ENCODE results near the gene RENBP. TPM values are rescaled to one million over a fixed set of nuclear protein-coding genes. Genes with fewer than 3 reads are reported as not detected.
A peak's percentile ranks its signal among the peaks of the same experiment; 100 is the strongest.

RENBP gene
- total and polyA plus RNA-seq, 9 donors, result 0.80 to 4.9 (median 2.5) TPM

DNA sequence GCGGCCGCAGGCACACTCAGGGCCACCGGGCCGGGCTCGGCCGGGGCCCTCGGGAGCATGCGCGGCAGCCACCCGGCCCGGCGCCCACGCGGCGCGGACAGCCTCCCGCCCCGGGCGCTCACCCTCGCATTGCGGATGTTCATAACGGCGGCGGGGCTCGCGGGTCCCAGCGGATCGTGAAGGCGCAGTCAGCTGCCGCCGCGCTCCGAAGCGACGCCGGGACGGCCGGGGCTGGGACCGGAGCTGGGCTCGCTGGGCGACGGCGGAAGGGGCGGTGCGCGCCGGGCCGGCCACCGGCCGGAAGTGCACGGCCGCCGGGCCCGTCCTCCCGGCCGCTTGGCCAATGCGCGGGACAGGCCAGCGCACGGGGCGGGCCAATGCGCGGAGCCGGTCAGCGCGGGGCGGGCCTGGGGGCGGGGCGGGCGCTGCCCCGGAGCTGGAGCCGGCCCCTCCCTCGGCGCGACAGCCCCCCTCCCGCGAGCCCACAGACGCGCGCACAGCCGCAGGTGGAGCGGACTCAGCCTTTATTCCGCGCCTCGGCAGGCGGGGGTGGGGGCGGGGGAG, 9.6 kb downstream of the RENBP start, which contains the start of gene NAA10:
NAA10 (minus strand) TSS at position 276 of the 564 bp plus-strand sequence; CDS start at position 143, 133 bp downstream.
- peaks cover 7% of the 10 kb centered on the region for H3K4me1 ChIP-seq (ENCODE audit: insufficient read depth)
- 6 to 15% methylated on average over 74 to 81 of the region's 87 CpGs; no CpG with 5 or more reads in 1 of the 3 donors for WGBS, 3 donors
- DNase-seq, result peak; percentile 72 to 86 (median 82)
- peak within 1 kb of the TSS in 1 of 2 donors; percentile 38 for H3K27ac ChIP-seq
- H3K4me3 ChIP-seq, result peak within 1 kb of the TSS; percentile 56
- intact Hi-C loops (cut with DNase I), result no loop called here
- no peaks in the 10 kb centered on the region for H3K36me3 ChIP-seq
- TF ChIP-seq, protein P1, sequence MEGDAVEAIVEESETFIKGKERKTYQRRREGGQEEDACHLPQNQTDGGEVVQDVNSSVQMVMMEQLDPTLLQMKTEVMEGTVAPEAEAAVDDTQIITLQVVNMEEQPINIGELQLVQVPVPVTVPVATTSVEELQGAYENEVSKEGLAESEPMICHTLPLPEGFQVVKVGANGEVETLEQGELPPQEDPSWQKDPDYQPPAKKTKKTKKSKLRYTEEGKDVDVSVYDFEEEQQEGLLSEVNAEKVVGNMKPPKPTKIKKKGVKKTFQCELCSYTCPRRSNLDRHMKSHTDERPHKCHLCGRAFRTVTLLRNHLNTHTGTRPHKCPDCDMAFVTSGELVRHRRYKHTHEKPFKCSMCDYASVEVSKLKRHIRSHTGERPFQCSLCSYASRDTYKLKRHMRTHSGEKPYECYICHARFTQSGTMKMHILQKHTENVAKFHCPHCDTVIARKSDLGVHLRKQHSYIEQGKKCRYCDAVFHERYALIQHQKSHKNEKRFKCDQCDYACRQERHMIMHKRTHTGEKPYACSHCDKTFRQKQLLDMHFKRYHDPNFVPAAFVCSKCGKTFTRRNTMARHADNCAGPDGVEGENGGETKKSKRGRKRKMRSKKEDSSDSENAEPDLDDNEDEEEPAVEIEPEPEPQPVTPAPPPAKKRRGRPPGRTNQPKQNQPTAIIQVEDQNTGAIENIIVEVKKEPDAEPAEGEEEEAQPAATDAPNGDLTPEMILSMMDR (IDR thresholded peaks at IDR 0.05), result no peak
- TF ChIP-seq POLR2A (IDR thresholded peaks at IDR 0.05) (no peak), EP300 (IDR thresholded peaks at IDR 0.05) (no peak)
- H3K9me3 ChIP-seq, result no peaks in the 10 kb centered on the region
- H3K27me3 ChIP-seq, result no peaks in the 10 kb centered on the region

DNA sequence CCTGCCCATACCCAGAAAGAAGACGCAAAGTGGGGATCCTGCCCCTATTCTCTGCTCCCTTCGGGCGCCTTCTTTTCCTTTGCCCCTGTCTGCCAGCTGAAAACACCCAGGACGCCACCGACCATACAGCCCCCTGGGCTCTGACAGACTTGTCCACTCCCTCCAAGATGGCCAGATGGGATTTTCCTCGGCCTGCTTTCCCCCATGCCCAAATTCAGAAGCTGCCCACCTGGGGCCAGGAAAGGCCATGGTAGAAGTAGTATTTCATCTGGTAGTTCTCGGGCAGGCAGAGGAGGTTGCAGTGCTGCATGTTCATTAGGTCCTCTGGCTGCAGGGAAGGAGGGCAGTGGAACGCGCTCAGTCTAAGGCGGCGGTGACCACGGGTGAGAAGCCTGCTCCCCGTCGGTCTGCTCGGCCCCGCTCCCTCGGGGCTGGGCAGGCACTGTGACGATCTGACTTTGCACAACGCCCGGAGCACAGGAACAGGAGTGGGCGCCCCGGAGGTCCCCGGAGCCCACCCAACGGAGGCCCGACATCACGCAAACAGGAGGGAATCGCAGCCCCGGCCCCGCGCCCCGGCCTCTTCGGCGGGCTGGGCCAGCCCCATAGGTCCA, 10.2 kb downstream of the RENBP start:
- Histone ChIP-seq H3K36me3 (no peaks in the 10 kb centered on the region), H3K27ac (peak overlapping the region in 1 of 2 donors; percentile 38), H3K4me3 (peak overlapping the region; percentile 56), H3K27me3 (no peaks in the 10 kb centered on the region), H3K9me3 (no peaks in the 10 kb centered on the region), H3K4me1 (ENCODE audit: insufficient read depth) (peaks cover 7% of the 10 kb centered on the region)
- no peak for TF ChIP-seq POLR2A (IDR thresholded peaks at IDR 0.05)
- TF ChIP-seq, protein P1 (IDR thresholded peaks at IDR 0.05), result no peak
- TF ChIP-seq EP300 (IDR thresholded peaks at IDR 0.05), result no peak
- DNase-seq, result no peak
- intact Hi-C loops (cut with DNase I), result no loop called here
- 12 to 44% (median 29%) methylated on average over 26 to 33 of the region's 33 CpGs for WGBS, 3 donors

DNA sequence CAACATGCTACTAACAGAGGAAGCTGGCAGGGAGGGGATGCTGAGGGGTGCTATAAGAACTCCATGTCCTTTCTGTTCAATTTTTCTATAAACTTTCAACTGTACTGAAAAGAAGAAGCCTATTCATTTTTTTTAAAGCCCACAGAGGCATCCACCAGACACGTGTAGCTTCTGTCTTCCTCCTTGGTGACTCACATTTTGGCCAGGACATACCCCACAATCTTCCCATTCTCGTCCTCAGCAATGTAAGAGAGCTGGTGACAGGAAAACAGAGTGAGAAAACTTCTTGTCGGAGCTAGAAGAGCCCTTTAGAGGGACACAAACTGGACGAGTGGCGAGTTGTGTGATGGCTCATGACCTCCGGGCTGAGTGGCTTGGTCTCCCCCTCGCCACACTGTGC, 10.7 kb downstream of the RENBP start:
- Histone ChIP-seq H3K36me3 (no peaks in the 10 kb centered on the region), H3K4me3 (peak overlapping the region; percentile 56), H3K9me3 (no peaks in the 10 kb centered on the region), H3K27ac (no peak overlapping the region), H3K27me3 (no peaks in the 10 kb centered on the region), H3K4me1 (ENCODE audit: insufficient read depth) (peaks cover 7% of the 10 kb centered on the region)
- TF ChIP-seq POLR2A (IDR thresholded peaks at IDR 0.05) (no peak), EP300 (IDR thresholded peaks at IDR 0.05) (no peak)
- TF ChIP-seq, protein P1 (IDR thresholded peaks at IDR 0.05), result no peak
- 56 to 59% (median 57%) methylated on average over 7 of the region's 7 CpGs for WGBS, 3 donors
- DNase-seq, result no peak
- intact Hi-C loops (cut with DNase I), result no loop called here

DNA sequence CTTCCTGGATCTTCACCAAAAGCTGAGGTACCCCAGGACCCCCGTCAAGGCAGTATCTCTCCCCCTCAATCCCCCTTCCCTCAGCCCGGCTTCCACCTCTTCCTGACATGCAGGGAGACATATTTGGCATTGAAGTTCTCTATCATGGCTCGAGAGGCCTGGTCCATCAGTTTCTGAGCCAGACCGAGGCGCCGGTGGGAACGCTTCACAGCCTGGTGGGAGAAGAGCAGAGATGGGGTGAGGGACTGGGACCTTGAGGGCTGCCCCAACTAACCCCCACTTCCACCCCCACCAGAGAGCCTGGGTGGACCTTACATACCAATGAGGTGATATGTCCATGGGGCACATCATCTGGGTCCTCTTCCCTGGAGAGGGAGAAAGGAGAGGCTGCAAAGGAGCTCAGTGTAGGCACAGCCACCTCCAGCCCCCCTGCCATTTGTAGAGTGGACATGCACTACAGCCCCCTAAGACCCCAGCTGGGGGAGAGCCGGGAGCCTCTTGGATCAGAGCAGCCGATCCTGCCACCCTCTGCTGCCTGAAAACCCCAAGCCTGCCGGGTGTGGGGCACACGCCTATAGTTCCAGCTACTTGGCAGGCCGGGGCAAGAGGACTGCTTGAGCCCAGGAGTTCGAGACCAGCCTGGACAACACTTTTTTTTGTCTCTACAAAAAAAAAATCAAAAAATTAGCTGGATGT, 12.1 kb downstream of the RENBP start:
- Histone ChIP-seq H3K4me1 (ENCODE audit: insufficient read depth) (peaks cover 10% of the 10 kb centered on the region), H3K9me3 (no peaks in the 10 kb centered on the region), H3K27me3 (no peaks in the 10 kb centered on the region), H3K4me3 (no peak overlapping the region), H3K27ac (no peak overlapping the region), H3K36me3 (no peaks in the 10 kb centered on the region)
- 86 to 89% (median 88%) methylated on average over 13 of the region's 13 CpGs for WGBS, 3 donors
- peak in 1 of 5 donors; percentile 24 for DNase-seq
- intact Hi-C loops (cut with DNase I), result no loop called here
- TF ChIP-seq EP300 (IDR thresholded peaks at IDR 0.05) (no peak), POLR2A (IDR thresholded peaks at IDR 0.05) (no peak)
- TF ChIP-seq, protein P1 (IDR thresholded peaks at IDR 0.05), result no peak
